Uterus (tissue), 4 donors: ENCODE results near the gene PRPS2. TPM values are rescaled to one million over a fixed set of nuclear protein-coding genes. Genes with fewer than 3 reads are reported as not detected.
A peak's percentile ranks its signal among the peaks of the same experiment; 100 is the strongest.

Source experiments
- DNase-seq, 2 donors: peaks; one replicate each; pipeline ENCODE4 v3.0.0-alpha.2; 2019 to 2020
- H3K27ac ChIP-seq, 2 donors: fragments of 200-600 bp; sonication (generic); 1 replicate in 1 of 2; 2 replicates in 1 of 2; pipeline ENCODE4 v1.5.1; 2016 to 2018
- H3K27me3 ChIP-seq, 2 donors: fragments of 200-600 bp; sonication (generic); one replicate each; pipeline ENCODE4 v1.5.1; 2018 to 2019; ENCODE audit warnings: control low read depth in 1 of 2
- H3K36me3 ChIP-seq, 2 donors: fragments of 200-600 bp; sonication (generic); one replicate each; pipeline ENCODE4 v1.5.1; 2019; ENCODE audit warnings: control low read depth in 1 of 2
- H3K4me1 ChIP-seq, 2 donors: fragments of 200-600 bp; sonication (generic); one replicate each; pipeline ENCODE4 v1.5.1; 2018 to 2019; ENCODE audit warnings: control low read depth in 1 of 2
- H3K4me3 ChIP-seq, 2 donors: fragments of 200-600 bp; sonication (generic); 1 replicate in 1 of 2; 2 replicates in 1 of 2; pipeline ENCODE4 v1.5.1; 2018 to 2019; ENCODE audit warnings: mild to moderate bottlenecking in 1 of 2
- H3K9me3 ChIP-seq, 2 donors: fragments of 200-600 bp; sonication (generic); one replicate each; pipeline ENCODE4 v1.5.1; 2019; ENCODE audit warnings: control low read depth in 1 of 2
- CTCF ChIP-seq, 4 experiments: fragments of 200-600 bp in 2 of 4; fragments of 450-650 bp in 2 of 4; sonication (generic) in 2 of 4; IDR thresholded peaks; one replicate each; pipeline ENCODE4 v1.5.1; 2016 to 2019; ENCODE audit warnings: antibody characterized with exemption in 4 of 4, mild to moderate bottlenecking in 2 of 4, moderate library complexity in 1 of 4
- POLR2A ChIP-seq, 2 donors: fragments of 450-650 bp; IDR thresholded peaks; one replicate each; pipeline ENCODE4 v1.6.1; 2016; ENCODE audit warnings: antibody characterized with exemption in 2 of 2, mild to moderate bottlenecking in 1 of 2, moderate library complexity in 1 of 2
- intact Hi-C: fragments of 100-400 bp; cut with DNase I; formaldehyde crosslinking; loops from one replicate; pipeline ENCODE4 v1.15.1; 2023; ENCODE audit warnings: low total_unique reads
- total RNA-seq, 4 donors: library from RNA; depleted of rRNA in 3 of 4; stranded (reverse); fragments of >200 nt in 3 of 4; gene quantifications; one replicate each; pipeline versions ENCODE4 v1.1.0 to v1.2.4, GENCODE V29; 2014 to 2023
- donor health status: DM: yes; HTN: yes; CAD: no.

PRPS2 gene
- total RNA-seq, 4 donors from 2014 or later, result 12.8 to 67.9 (median 32.4) TPM

- intact Hi-C loops, result no loop called here
- DNase-seq, result no peak
- Histone ChIP-seq H3K4me3 (no peak overlapping the region), H3K27me3 (peaks cover 0 to 14% of the 10 kb centered on the region in 2 donors), H3K4me1 (no peaks in the 10 kb centered on the region), H3K36me3 (no peaks in the 10 kb centered on the region), H3K9me3 (no peaks in the 10 kb centered on the region), H3K27ac (no peak overlapping the region)
- no peak for TF ChIP-seq CTCF (IDR thresholded peaks at IDR 0.05)
- TF ChIP-seq POLR2A (IDR thresholded peaks at IDR 0.05), result no peak
Measured at GRCh38 chrX:12777670-12778069, 13.5 kb upstream of the PRPS2 start.

- TF ChIP-seq CTCF (IDR thresholded peaks at IDR 0.05), result no peak
- TF ChIP-seq POLR2A (IDR thresholded peaks at IDR 0.05), result no peak
- Histone ChIP-seq H3K4me1 (no peaks in the 10 kb centered on the region), H3K9me3 (no peaks in the 10 kb centered on the region), H3K27ac (no peak overlapping the region), H3K27me3 (peaks cover 0 to 2% of the 10 kb centered on the region in 2 donors), H3K36me3 (no peaks in the 10 kb centered on the region), H3K4me3 (no peak overlapping the region)
- intact Hi-C loops, result no loop called here
- DNase-seq, result no peak
Measured at GRCh38 chrX:12779534-12779933, 11.7 kb upstream of the PRPS2 start.

GRCh38 chrX:12788645-12789044 is 2.6 kb upstream of the PRPS2 start:
- Histone ChIP-seq H3K27me3 (peaks cover 0 to 4% of the 10 kb centered on the region in 2 donors), H3K36me3 (no peaks in the 10 kb centered on the region), H3K4me1 (no peaks in the 10 kb centered on the region), H3K27ac (no peak overlapping the region), H3K9me3 (no peaks in the 10 kb centered on the region), H3K4me3 (no peak overlapping the region)
- TF ChIP-seq CTCF (IDR thresholded peaks at IDR 0.05) (no peak), POLR2A (IDR thresholded peaks at IDR 0.05) (no peak)
- intact Hi-C loops, result no loop called here
- DNase-seq, result no peak

- DNase-seq, result no peak
- H3K36me3 ChIP-seq, result no peaks in the 10 kb centered on the region
- intact Hi-C loops, result no loop called here
- no peaks in the 10 kb centered on the region for H3K4me1 ChIP-seq
- no peak overlapping the region for H3K27ac ChIP-seq
- H3K27me3 ChIP-seq, result no peaks in the 10 kb centered on the region
- no peaks in the 10 kb centered on the region for H3K9me3 ChIP-seq
- no peak for TF ChIP-seq CTCF (IDR thresholded peaks at IDR 0.05)
- no peak for TF ChIP-seq POLR2A (IDR thresholded peaks at IDR 0.05)
- no peak overlapping the region for H3K4me3 ChIP-seq
Measured at GRCh38 chrX:12789976-12790375, 1.2 kb upstream of the PRPS2 start.

GRCh38 chrX:12790885-12791256 is 341 bp upstream of the PRPS2 start:
- Histone ChIP-seq H3K9me3 (no peaks in the 10 kb centered on the region), H3K36me3 (no peaks in the 10 kb centered on the region), H3K4me3 (peak overlapping the region; percentile 55 to 69), H3K27ac (peak overlapping the region; percentile 54 to 76), H3K27me3 (no peaks in the 10 kb centered on the region), H3K4me1 (no peaks in the 10 kb centered on the region)
- intact Hi-C loops, result no loop called here
- DNase-seq, result no peak
- TF ChIP-seq CTCF (IDR thresholded peaks at IDR 0.05) (no peak), POLR2A (IDR thresholded peaks at IDR 0.05) (no peak)
